SHP77 (cell line): Measurements from ENCODE around the gene WNT7B.
"Not testable (repeated sequence)": the region's sequence is repeated elsewhere in the genome, so short reads cannot be mapped to it uniquely, and the experiment has no call there.

Source experiments
- DNase-seq, 2 experiments: peaks; one replicate each; lab custom pipeline; 2025; lab: John Stamatoyannopoulos, UW

WNT7B gene

GRCh38 chr22:46008291-46008690 is 31.3 kb upstream of the WNT7B start:
- peak; percentile 92 to 93 for DNase-seq

- peak; percentile 93 to 97 for DNase-seq
Measured at GRCh38 chr22:46007848-46008261, 30.9 kb upstream of the WNT7B start.

GRCh38 chr22:46007003-46007847 is 30.3 kb upstream of the WNT7B start:
- peak; percentile 59 to 68 for DNase-seq

GRCh38 chr22:46006379-46007002 is 29.5 kb upstream of the WNT7B start:
- peak; percentile 83 to 93 for DNase-seq

GRCh38 chr22:46005116-46005705 is 28.2 kb upstream of the WNT7B start:
- not testable (repeated sequence) for DNase-seq

GRCh38 chr22:46004105-46004866 is 27.3 kb upstream of the WNT7B start:
- no peak for DNase-seq

GRCh38 chr22:46003271-46004091 is 26.5 kb upstream of the WNT7B start:
- no peak for DNase-seq

- no peak for DNase-seq
Measured at GRCh38 chr22:46002757-46003270, 25.9 kb upstream of the WNT7B start.

GRCh38 chr22:46001426-46002106 is 24.6 kb upstream of the WNT7B start:
- DNase-seq, result peak; percentile 88 to 93

- DNase-seq, result no peak
Measured at GRCh38 chr22:46001046-46001425, 24.1 kb upstream of the WNT7B start.

- no peak for DNase-seq
Measured at GRCh38 chr22:46000081-46001027, 23.4 kb upstream of the WNT7B start.

- DNase-seq, result peak; percentile 80 to 89
Measured at GRCh38 chr22:45999379-45999971, 22.5 kb upstream of the WNT7B start.

- peak in 1 of 2 experiments; percentile 58 for DNase-seq
Measured at GRCh38 chr22:45998638-45999378, 21.8 kb upstream of the WNT7B start.

- DNase-seq, result peak; percentile 75 to 77
Measured at GRCh38 chr22:45997777-45998637, 21.0 kb upstream of the WNT7B start.

- peak; percentile 90 to 93 for DNase-seq
Measured at GRCh38 chr22:45997077-45997776, 20.3 kb upstream of the WNT7B start.

- no peak for DNase-seq
Measured at GRCh38 chr22:45996241-45997076, 19.5 kb upstream of the WNT7B start.
